HL-60 (cell line): Measurements from ENCODE around the gene RPS6KC1.

Source experiments
- CTCF ChIP-seq: IDR thresholded peaks from one replicate; pipeline ENCODE4 v1.5.1; 2011; ENCODE audit warnings: low read length, control low read depth, inconsistent platforms; ENCODE audit not compliant: insufficient read depth
- GABPA ChIP-seq: IDR thresholded peaks from 2 replicates; pipeline ENCODE4 v1.6.1; 2012; ENCODE audit warnings: low read depth
- POLR2AphosphoS5 ChIP-seq: IDR thresholded peaks from 2 replicates; pipeline ENCODE4 v1.6.1; 2012; ENCODE audit warnings: low read depth
- REST ChIP-seq: IDR thresholded peaks from 2 replicates; pipeline ENCODE4 v1.6.1; 2012; ENCODE audit warnings: low read depth; ENCODE audit not compliant: insufficient replicate concordance
- SPI1 ChIP-seq: IDR thresholded peaks from 2 replicates; pipeline ENCODE4 v1.6.1; 2012; ENCODE audit warnings: low read depth, mild to moderate bottlenecking, borderline replicate concordance

GRCh38 chr1:213194855-213195254 is 143.8 kb downstream of the RPS6KC1 start:
- TF ChIP-seq CTCF: no peak
- no peak for TF ChIP-seq SPI1
- no peak for TF ChIP-seq REST
- no peak for TF ChIP-seq POLR2AphosphoS5
- no peak for TF ChIP-seq GABPA
